HG03060 (cell line): ENCODE data around the gene TSFM.

Source experiments
- ATAC-seq: cut with Tn5 transposase; IDR thresholded peaks from one replicate; pipeline ENCODE4 v1.9.1; 2021; ENCODE audit warnings: low read depth, moderate number of reproducible peaks; ENCODE audit not compliant: unreplicated experiment

Gene TSFM

GRCh38 chr12:57846577-57847319, 64.2 kb downstream of the TSFM start, which contains the start of gene CTDSP2:
TSS of gene CTDSP2 (minus strand) at chr12:57846729. CDS start at chr12:57846435, 294 bp downstream.
- no peak for ATAC-seq
